HEK293T (cell line): Measurements from ENCODE around the gene SFXN1.
A peak's percentile ranks its signal among the peaks of the same experiment; 100 is the strongest.
"Not testable (repeated sequence)": the region's sequence is repeated elsewhere in the genome, so short reads cannot be mapped to it uniquely, and the experiment has no call there.

Experiments
- CTCF ChIA-PET: fragments of 350-600 bp; formaldehyde crosslinking; extraction: SDS; loops from one replicate; lab custom pipeline; 2021; ENCODE audit warnings: antibody characterized with exemption, inconsistent platforms; lab: Yijun Ruan, JAX
- POLR2A ChIA-PET: fragments of 350-600 bp; formaldehyde crosslinking; extraction: SDS; loops from one replicate; lab custom pipeline; 2020; ENCODE audit warnings: antibody characterized with exemption, inconsistent platforms; lab: Yijun Ruan, JAX
- DNase-seq: peaks from one replicate; pipeline ENCODE4 v3.0.0; 2012; ENCODE audit warnings: mixed read lengths; ENCODE audit errors: extremely low spot score
- ARNT ChIP-seq: fragments of 450-650 bp; IDR thresholded peaks from 2 replicates; pipeline ENCODE4 v1.6.1; 2017; ENCODE audit warnings: mild to moderate bottlenecking
- BHLHE40 ChIP-seq: fragments of 450-650 bp; IDR thresholded peaks from 2 replicates; pipeline ENCODE4 v1.6.1; 2016; ENCODE audit warnings: mild to moderate bottlenecking, moderate library complexity, borderline replicate concordance
- CTBP1 ChIP-seq: fragments of 450-650 bp; IDR thresholded peaks from 2 replicates; pipeline ENCODE4 v1.6.1; 2016; ENCODE audit warnings: borderline replicate concordance
- ELF4 ChIP-seq: fragments of 450-650 bp; IDR thresholded peaks from 2 replicates; pipeline ENCODE4 v1.6.1; 2017; ENCODE audit warnings: antibody characterized with exemption
- FOXA1 ChIP-seq: fragments of 450-650 bp; IDR thresholded peaks from 2 replicates; pipeline ENCODE4 v1.6.1; 2016; ENCODE audit warnings: mild to moderate bottlenecking
- FOXK2 ChIP-seq: fragments of 450-650 bp; IDR thresholded peaks from 2 replicates; pipeline ENCODE4 v1.6.1; 2016; ENCODE audit warnings: mild to moderate bottlenecking
- FOXM1 ChIP-seq: fragments of 450-650 bp; IDR thresholded peaks from 2 replicates; pipeline ENCODE4 v1.6.1; 2017; ENCODE audit warnings: mild to moderate bottlenecking, borderline replicate concordance
- HDGF ChIP-seq: fragments of 450-650 bp; IDR thresholded peaks from 2 replicates; pipeline ENCODE4 v1.6.1; 2017; ENCODE audit warnings: antibody characterized with exemption, borderline replicate concordance
- L3MBTL2 ChIP-seq: fragments of 450-650 bp; conservative IDR thresholded peaks from 2 replicates; pipeline ENCODE4 v1.6.1; 2016; ENCODE audit warnings: mild to moderate bottlenecking
- LEF1 ChIP-seq: fragments of 450-650 bp; IDR thresholded peaks from 2 replicates; pipeline ENCODE4 v1.6.1; 2017; ENCODE audit warnings: mild to moderate bottlenecking, borderline replicate concordance
- NFRKB ChIP-seq: fragments of 450-650 bp; IDR thresholded peaks from 2 replicates; pipeline ENCODE4 v1.6.1; 2016; ENCODE audit warnings: mild to moderate bottlenecking, moderate library complexity
- SP1 ChIP-seq: fragments of 450-650 bp; IDR thresholded peaks from 2 replicates; pipeline ENCODE4 v1.6.1; 2017
- SUZ12 ChIP-seq: fragments of 450-650 bp; IDR thresholded peaks from 2 replicates; pipeline ENCODE4 v1.6.1; 2016; ENCODE audit warnings: mild to moderate bottlenecking
- TARDBP ChIP-seq: fragments of 450-650 bp; IDR thresholded peaks from 2 replicates; pipeline ENCODE4 v1.6.1; 2016
- ZNF384 ChIP-seq: fragments of 450-650 bp; IDR thresholded peaks from 2 replicates; pipeline ENCODE4 v1.6.1; 2016
- TF ChIP-seq, protein P1 (sequence below): fragments of 450-650 bp; IDR thresholded peaks from 2 replicates; pipeline ENCODE4 v1.6.1; 2016

The SFXN1 gene

GRCh38 chr5:175443514-175444059 lies 34.8 kb upstream of the SFXN1 start:
- no peak for TF ChIP-seq LEF1
- no peak for TF ChIP-seq NFRKB
- no peak for TF ChIP-seq TARDBP
- no peak for TF ChIP-seq L3MBTL2
- no peak for TF ChIP-seq SP1
- TF ChIP-seq CTBP1, result no peak
- CTCF ChIA-PET, result interaction anchor here (0.9 to 1.3 kb wide), 6 partner anchors 9 to 533 kb away, joined by 3 to 6 read pairs (median 3); no protein-coding TSS in a partner anchor
- DNase-seq, result no peak
- POLR2A ChIA-PET, result interaction anchor here (1.0 kb wide), 1 partner anchor 46 kb away, joined by 3 read pairs; no protein-coding TSS in a partner anchor

DNA sequence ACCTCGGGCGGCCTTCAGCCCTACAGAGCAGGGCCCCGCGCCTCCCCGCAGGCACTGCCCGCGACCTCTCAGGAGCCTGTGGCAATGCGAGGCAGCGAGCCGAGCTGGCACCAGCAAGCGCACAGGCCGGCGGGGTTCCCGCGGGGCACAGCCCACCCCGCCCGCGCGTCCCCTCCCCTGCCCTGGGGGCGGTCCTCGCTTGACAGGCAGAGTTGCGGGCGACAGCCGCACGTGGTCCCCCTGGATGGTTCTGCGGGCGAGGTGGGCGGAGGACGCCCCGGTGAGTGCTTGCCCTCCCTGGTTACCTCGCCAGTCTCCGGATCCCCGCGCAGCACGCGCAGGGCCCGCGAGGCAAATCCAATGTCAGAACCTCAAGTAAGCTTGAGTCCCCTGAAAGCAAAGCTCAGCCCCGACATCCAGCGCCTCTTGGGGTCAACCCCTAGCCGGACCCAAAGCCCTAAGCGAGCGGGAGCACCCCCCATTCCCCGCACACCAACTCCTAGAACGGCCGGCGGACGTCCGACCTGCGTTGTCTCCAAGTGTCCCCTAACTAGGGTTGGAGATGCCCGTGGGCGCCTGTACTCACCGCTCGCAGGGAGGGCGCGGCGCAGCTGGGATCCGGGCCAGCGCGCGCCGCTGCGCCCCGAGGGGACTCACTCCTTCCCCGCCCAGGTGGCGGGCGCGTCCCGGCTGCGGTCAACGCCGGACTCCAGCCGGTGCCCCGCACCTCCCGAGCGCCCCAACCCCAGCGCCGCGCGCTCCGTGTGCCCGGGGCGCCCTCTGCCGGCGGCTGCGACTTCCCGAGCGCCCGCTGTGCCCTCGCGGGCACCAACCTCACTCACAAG lies 34.1 kb upstream of the SFXN1 start, which contains the start of gene DRD1:
DRD1 (minus strand) TSS at position 123 of the 845 bp plus-strand sequence. CDS start 1,083 bp downstream, outside the sequence.
- peak; percentile 80 for DNase-seq
- ChIA-PET CTCF (interaction anchor here (0.9 to 1.3 kb wide), 6 partner anchors 9 to 534 kb away, joined by 3 to 6 read pairs (median 3); no protein-coding TSS in a partner anchor), POLR2A (interaction anchor here (1.0 kb wide), 1 partner anchor 47 kb away, joined by 3 read pairs; no protein-coding TSS in a partner anchor)
- TF ChIP-seq HDGF (no peak), L3MBTL2 (no peak), CTBP1 (no peak), TARDBP (no peak), FOXA1 (no peak), NFRKB (no peak), FOXK2 (no peak)

DNA sequence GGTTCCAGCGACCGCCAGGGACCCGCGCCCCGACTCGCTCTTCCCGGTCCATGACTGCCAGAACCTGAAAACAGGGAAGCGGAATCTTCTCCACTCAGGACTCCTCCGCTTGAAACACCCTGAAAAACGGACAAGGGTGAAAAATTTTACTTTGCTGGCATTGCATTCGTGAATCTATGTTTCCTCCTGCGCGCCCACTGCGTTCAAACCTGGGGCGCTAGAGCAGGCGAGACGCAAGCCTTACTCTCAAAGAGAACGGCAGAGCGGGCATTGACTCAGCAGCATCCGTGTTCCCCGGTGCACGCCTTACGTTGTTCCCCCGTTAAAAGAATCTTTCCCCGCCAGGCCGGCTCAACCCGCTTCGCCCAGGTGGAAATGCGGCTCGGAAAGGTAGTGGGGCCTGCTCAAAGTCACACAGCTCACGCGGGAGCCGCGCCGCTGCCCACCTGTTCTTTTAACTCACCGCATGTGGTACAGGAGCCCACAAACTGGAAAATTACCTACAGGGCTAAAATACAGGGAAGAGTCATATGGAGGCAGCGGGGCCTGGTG lies 33.4 kb upstream of the SFXN1 start:
- ChIA-PET CTCF (no interaction called here), POLR2A (no interaction called here)
- TF ChIP-seq NFRKB, result no peak
- TF ChIP-seq, protein P1, sequence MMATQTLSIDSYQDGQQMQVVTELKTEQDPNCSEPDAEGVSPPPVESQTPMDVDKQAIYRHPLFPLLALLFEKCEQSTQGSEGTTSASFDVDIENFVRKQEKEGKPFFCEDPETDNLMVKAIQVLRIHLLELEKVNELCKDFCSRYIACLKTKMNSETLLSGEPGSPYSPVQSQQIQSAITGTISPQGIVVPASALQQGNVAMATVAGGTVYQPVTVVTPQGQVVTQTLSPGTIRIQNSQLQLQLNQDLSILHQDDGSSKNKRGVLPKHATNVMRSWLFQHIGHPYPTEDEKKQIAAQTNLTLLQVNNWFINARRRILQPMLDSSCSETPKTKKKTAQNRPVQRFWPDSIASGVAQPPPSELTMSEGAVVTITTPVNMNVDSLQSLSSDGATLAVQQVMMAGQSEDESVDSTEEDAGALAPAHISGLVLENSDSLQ, result no peak
- no peak for TF ChIP-seq HDGF
- TF ChIP-seq SP1, result no peak
- no peak for TF ChIP-seq LEF1
- TF ChIP-seq CTBP1, result no peak
- no peak for TF ChIP-seq TARDBP
- TF ChIP-seq FOXA1, result no peak
- TF ChIP-seq ARNT, result no peak
- TF ChIP-seq SUZ12, result no peak
- TF ChIP-seq FOXK2, result no peak
- TF ChIP-seq ELF4, result no peak
- TF ChIP-seq BHLHE40, result no peak
- TF ChIP-seq ZNF384, result no peak
- TF ChIP-seq FOXM1, result no peak
- TF ChIP-seq L3MBTL2, result no peak
- no peak for DNase-seq

DNA sequence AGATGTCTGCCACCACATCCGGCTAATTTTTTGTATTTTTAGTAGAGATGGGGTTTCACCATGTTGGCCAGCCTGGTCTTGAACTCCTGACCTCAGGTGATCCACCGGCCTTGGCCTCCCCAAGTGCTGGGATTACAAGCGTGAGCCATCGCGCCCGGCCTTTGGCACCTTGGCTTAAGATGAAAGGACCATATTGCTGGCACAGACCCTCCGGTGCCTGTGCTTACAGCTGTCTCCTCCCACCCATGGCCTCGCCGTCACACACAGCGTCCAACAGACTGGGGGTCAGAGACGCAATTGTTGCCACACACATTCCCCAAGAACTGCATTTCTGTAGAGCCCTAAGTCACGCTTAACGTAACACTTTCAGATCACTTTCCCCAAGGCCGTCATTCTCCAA lies 32.0 kb upstream of the SFXN1 start:
- CTCF ChIA-PET, POLR2A ChIA-PET, DNase-seq: not testable (repeated sequence)

DNA sequence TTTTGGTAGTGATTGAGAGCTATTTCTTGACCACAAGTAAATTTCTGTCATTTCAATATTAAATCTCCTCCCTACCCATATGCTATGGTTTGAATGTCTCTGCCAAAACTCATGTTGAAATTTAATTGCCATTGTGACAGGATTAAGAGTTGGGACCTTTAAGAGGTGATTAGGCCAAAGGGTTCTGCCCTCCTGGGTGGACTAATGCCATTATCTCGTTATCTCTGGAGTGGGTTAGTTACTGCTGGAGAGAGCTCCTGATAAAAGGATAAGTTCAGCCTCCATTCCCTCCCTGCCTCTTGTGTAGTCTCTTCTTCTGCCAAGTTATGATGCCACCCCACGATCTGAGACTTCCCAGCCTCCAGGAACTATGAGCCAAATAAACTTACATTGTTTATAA lies 30.8 kb upstream of the SFXN1 start:
- POLR2A ChIA-PET, result no interaction called here
- TF ChIP-seq L3MBTL2 (no peak), FOXM1 (no peak), SP1 (no peak), HDGF (no peak), ARNT (no peak), FOXA1 (no peak), TARDBP (no peak), LEF1 (no peak), ELF4 (no peak), ZNF384 (no peak)
- CTCF ChIA-PET, result interaction anchor here (0.6 to 2.2 kb wide), 2 partner anchors 17 to 22 kb away, joined by 3 to 13 read pairs; no protein-coding TSS in a partner anchor

GRCh38 chr5:175448276-175448675 lies 30.1 kb upstream of the SFXN1 start:
- POLR2A ChIA-PET, result no interaction called here
- DNase-seq, result no peak
- TF ChIP-seq FOXK2, result no peak
- TF ChIP-seq CTBP1, result no peak
- no peak for TF ChIP-seq L3MBTL2
- TF ChIP-seq ELF4, result no peak
- TF ChIP-seq FOXM1, result no peak
- no peak for TF ChIP-seq SUZ12
- TF ChIP-seq, protein P1, result no peak
- TF ChIP-seq FOXA1, result no peak
- no peak for TF ChIP-seq HDGF
- no peak for TF ChIP-seq SP1
- TF ChIP-seq ZNF384, result no peak
- TF ChIP-seq BHLHE40, result no peak
- no peak for TF ChIP-seq LEF1
- TF ChIP-seq ARNT, result no peak
- TF ChIP-seq TARDBP, result no peak
- TF ChIP-seq NFRKB, result no peak
- CTCF ChIA-PET, result interaction anchor here (0.6 to 2.2 kb wide), 2 partner anchors 16 to 21 kb away, joined by 3 to 13 read pairs; no protein-coding TSS in a partner anchor

More for the DNA sequence above, 30.8 kb upstream of the SFXN1 start:
- DNase-seq, result no peak
